Measurements from ENCODE around the gene IER5L.

DNA sequence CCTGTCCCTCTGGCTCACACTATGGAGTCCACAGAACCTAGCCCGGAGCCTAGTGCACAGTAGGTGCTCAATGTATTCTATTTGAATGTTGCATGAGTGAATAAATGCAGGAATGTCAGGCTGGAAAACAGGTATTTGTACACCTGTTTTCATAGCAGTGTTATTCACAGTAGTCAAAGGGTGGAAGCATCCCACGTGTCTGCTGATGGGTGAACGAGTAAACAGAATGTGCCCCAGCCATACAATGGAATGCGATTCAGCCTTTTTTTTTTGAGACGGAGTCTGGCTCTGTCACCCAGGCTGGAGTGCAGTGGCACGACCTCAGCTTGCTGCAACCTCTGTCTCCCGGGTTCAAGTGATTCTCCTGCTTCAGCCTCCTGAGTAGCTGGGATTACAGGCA lies 31.5 kb upstream of the IER5L start:
- no peak; a peak in 1 of 3 replicates for TF ChIP-seq POLR2A (IDR thresholded peaks at IDR 0.05; ENCODE audit: control extremely low read depth in 1 of 2, low read depth in 2 of 2, low read length in 2 of 2)
- no peak for TF ChIP-seq SRF (IDR thresholded peaks at IDR 0.05; ENCODE audit: low read depth, low read length)
- no peak for TF ChIP-seq CREB1 (IDR thresholded peaks at IDR 0.05)
- TF ChIP-seq HDAC2 (IDR thresholded peaks at IDR 0.05; ENCODE audit: borderline replicate concordance in 1 of 2, low read depth in 2 of 2, low read length in 2 of 2): no peak; a peak in 1 of 4 replicates
- no peak for TF ChIP-seq GTF2F1 (IDR thresholded peaks at IDR 0.05; ENCODE audit: borderline replicate concordance, low read depth, low read length)
- TF ChIP-seq, protein P1, sequence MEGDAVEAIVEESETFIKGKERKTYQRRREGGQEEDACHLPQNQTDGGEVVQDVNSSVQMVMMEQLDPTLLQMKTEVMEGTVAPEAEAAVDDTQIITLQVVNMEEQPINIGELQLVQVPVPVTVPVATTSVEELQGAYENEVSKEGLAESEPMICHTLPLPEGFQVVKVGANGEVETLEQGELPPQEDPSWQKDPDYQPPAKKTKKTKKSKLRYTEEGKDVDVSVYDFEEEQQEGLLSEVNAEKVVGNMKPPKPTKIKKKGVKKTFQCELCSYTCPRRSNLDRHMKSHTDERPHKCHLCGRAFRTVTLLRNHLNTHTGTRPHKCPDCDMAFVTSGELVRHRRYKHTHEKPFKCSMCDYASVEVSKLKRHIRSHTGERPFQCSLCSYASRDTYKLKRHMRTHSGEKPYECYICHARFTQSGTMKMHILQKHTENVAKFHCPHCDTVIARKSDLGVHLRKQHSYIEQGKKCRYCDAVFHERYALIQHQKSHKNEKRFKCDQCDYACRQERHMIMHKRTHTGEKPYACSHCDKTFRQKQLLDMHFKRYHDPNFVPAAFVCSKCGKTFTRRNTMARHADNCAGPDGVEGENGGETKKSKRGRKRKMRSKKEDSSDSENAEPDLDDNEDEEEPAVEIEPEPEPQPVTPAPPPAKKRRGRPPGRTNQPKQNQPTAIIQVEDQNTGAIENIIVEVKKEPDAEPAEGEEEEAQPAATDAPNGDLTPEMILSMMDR (IDR thresholded peaks at IDR 0.05; ENCODE audit: control extremely low read depth in 1 of 3, insufficient read depth in 1 of 3, low read depth in 1 of 3, low read length in 3 of 3): no peak
